ENCODE results near the gene TRIP10. TPM values are rescaled to one million over a fixed set of nuclear protein-coding genes. Genes with fewer than 3 reads are reported as not detected.
A peak's percentile ranks its signal among the peaks of the same experiment; 100 is the strongest.
"Not testable (repeated sequence)": the region's sequence is repeated elsewhere in the genome, so short reads cannot be mapped to it uniquely, and the experiment has no call there.

TRIP10 gene
- total and polyA plus RNA-seq, 9 donors = 57.3 to 149 (median 106) TPM

- H3K9me3 ChIP-seq = no peaks in the 10 kb centered on the region
- 69 to 79% (median 70%) methylated on average over 14 of the region's 14 CpGs for WGBS, 3 donors
- H3K36me3 ChIP-seq = no peaks in the 10 kb centered on the region
- intact Hi-C loops (cut with DNase I) = no loop called here
- no peaks in the 10 kb centered on the region for H3K4me1 ChIP-seq (ENCODE audit: insufficient read depth)
- no peak overlapping the region for H3K27ac ChIP-seq
- H3K27me3 ChIP-seq = no peaks in the 10 kb centered on the region
- peak overlapping the region; percentile 10 for H3K4me3 ChIP-seq
- no peak for DNase-seq
- no peak for TF ChIP-seq CTCF (IDR thresholded peaks at IDR 0.05)
These were observed 33.4 kb downstream of the TRIP10 start for GRCh38 chr19:6772866-6773322.

- TF ChIP-seq POLR2A (IDR thresholded peaks at IDR 0.05) (no peak), EP300 (IDR thresholded peaks at IDR 0.05) (no peak), CTCF (IDR thresholded peaks at IDR 0.05) (no peak)
- Histone ChIP-seq H3K27me3 (no peaks in the 10 kb centered on the region), H3K36me3 (no peaks in the 10 kb centered on the region), H3K4me3 (peak overlapping the region; percentile 10), H3K9me3 (no peaks in the 10 kb centered on the region), H3K27ac (no peak overlapping the region), H3K4me1 (ENCODE audit: insufficient read depth) (no peaks in the 10 kb centered on the region)
- WGBS, 3 donors = 48 to 57% (median 51%) methylated on average over 7 to 8 of the region's 8 CpGs
- intact Hi-C loops (cut with DNase I) = no loop called here
- DNase-seq = no peak
These were observed 33.9 kb downstream of the TRIP10 start for GRCh38 chr19:6773323-6773931.

GRCh38 chr19:6774821-6775707 lies 35.6 kb downstream of the TRIP10 start:
- H3K4me1 ChIP-seq (ENCODE audit: insufficient read depth) = no peaks in the 10 kb centered on the region
- intact Hi-C loops (cut with DNase I) = no loop called here
- TF ChIP-seq EP300 (IDR thresholded peaks at IDR 0.05) = no peak
- TF ChIP-seq CTCF (IDR thresholded peaks at IDR 0.05) = no peak
- no peak for TF ChIP-seq POLR2A (IDR thresholded peaks at IDR 0.05)
- H3K9me3 ChIP-seq = no peaks in the 10 kb centered on the region
- H3K27me3 ChIP-seq = no peaks in the 10 kb centered on the region
- no peak for DNase-seq
- no peak overlapping the region for H3K4me3 ChIP-seq
- H3K27ac ChIP-seq = no peak overlapping the region
- WGBS, 3 donors = 77 to 83% (median 78%) methylated on average over 11 of the region's 11 CpGs
- H3K36me3 ChIP-seq = no peaks in the 10 kb centered on the region

GRCh38 chr19:6776045-6776444 lies 36.6 kb downstream of the TRIP10 start:
- H3K27ac ChIP-seq; intact Hi-C loops (cut with DNase I); H3K4me1 ChIP-seq (ENCODE audit: insufficient read depth); H3K27me3 ChIP-seq; DNase-seq; H3K9me3 ChIP-seq; H3K4me3 ChIP-seq; H3K36me3 ChIP-seq: not testable (repeated sequence)

GRCh38 chr19:6776999-6777398 lies 37.5 kb downstream of the TRIP10 start:
- no peak for TF ChIP-seq CTCF (IDR thresholded peaks at IDR 0.05)
- no peak for TF ChIP-seq EP300 (IDR thresholded peaks at IDR 0.05)
- no peak for TF ChIP-seq POLR2A (IDR thresholded peaks at IDR 0.05)
- no peaks in the 10 kb centered on the region for H3K4me1 ChIP-seq (ENCODE audit: insufficient read depth)
- H3K27ac ChIP-seq = no peak overlapping the region
- no peaks in the 10 kb centered on the region for H3K9me3 ChIP-seq
- H3K27me3 ChIP-seq = no peaks in the 10 kb centered on the region
- 83 to 88% (median 83%) methylated on average over 4 of the region's 4 CpGs for WGBS, 3 donors
- H3K36me3 ChIP-seq = no peaks in the 10 kb centered on the region
- no peak for DNase-seq
- H3K4me3 ChIP-seq = no peak overlapping the region
- intact Hi-C loops (cut with DNase I) = no loop called here

Measured in ovary (tissue), 9 donors.